Measurements from ENCODE around the gene AWAT2.

DNA sequence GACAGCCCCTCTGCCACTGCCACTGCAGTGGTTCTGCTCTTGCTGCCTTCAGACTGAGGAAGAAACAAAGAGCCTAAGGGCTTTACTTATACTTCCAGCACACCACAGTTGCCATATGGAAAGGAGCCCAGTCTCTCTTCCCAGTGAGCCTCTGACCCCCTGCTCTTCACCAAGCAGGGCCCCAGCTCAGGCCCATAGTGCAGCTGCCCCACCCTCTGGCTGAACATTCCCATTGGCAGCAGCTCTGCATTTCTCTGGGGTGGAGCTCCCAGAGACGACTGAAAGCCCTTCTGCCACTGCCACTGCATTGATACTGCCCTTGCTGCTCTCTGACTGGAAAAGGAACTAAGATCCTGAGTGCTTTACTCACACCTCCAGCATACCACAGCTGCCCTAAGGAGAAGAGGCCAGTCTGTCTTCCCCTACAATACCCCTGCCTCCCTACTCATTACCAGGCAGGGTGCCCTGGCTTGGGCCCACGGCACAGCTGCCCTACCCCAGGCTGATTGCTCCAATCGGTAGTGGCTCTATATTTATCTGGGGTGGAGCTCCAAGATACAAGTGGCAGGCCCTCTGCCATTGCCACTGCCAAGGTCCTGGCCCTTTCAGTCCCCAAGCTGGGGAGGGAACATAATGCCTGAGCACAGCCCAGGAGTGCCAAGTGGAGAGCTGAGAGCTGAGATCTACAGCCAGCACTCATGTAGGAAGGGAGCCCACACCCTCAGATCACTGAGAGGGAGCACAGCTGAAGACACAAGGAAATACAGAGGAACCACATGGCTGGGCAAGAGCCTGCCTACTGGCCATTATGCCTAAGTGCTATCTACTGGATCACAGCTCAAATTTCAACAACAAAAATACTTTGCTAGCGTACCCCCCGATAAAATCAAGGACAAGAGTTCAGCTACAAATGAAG lies 36.0 kb downstream of the AWAT2 start:
- TF ChIP-seq, protein P1, sequence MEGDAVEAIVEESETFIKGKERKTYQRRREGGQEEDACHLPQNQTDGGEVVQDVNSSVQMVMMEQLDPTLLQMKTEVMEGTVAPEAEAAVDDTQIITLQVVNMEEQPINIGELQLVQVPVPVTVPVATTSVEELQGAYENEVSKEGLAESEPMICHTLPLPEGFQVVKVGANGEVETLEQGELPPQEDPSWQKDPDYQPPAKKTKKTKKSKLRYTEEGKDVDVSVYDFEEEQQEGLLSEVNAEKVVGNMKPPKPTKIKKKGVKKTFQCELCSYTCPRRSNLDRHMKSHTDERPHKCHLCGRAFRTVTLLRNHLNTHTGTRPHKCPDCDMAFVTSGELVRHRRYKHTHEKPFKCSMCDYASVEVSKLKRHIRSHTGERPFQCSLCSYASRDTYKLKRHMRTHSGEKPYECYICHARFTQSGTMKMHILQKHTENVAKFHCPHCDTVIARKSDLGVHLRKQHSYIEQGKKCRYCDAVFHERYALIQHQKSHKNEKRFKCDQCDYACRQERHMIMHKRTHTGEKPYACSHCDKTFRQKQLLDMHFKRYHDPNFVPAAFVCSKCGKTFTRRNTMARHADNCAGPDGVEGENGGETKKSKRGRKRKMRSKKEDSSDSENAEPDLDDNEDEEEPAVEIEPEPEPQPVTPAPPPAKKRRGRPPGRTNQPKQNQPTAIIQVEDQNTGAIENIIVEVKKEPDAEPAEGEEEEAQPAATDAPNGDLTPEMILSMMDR (conservative IDR thresholded peaks at IDR 0.05 in 1 of 2, IDR thresholded peaks at IDR 0.05 in 1 of 2; ENCODE audit: extremely low read depth in 1 of 2, insufficient read depth in 1 of 2, low read depth in 1 of 2, low read length in 2 of 2): no peak
- TF ChIP-seq EZH2 (IDR thresholded peaks at IDR 0.05; ENCODE audit: borderline replicate concordance, low read length): no peak

Measured in mammary epithelial cell (primary cell).